Left cardiac atrium (tissue), 4 donors: Measurements from ENCODE around the gene RP9. TPM values are rescaled to one million over a fixed set of nuclear protein-coding genes. Genes with fewer than 3 reads are reported as not detected.
"Not testable (repeated sequence)": the region's sequence is repeated elsewhere in the genome, so short reads cannot be mapped to it uniquely, and the experiment has no call there.

Experiments used
- ATAC-seq, 2 donors: fragments of 200-7000 bp; cut with Tn5 transposase; one replicate each; pipeline ENCODE4 v1.9.1; 2020; ENCODE audit warnings: mild to moderate bottlenecking in 2 of 2, moderate library complexity in 2 of 2
- DNase-seq: peaks from one replicate; pipeline ENCODE4 v3.0.0-alpha.2; 2020
- intact Hi-C, 2 donors: fragments of 100-400 bp; cut with DNase I; formaldehyde crosslinking; loops; one replicate each; pipeline versions ENCODE4 v1.14.1 to v1.15.1; 2022 to 2023
- total RNA-seq, 2 donors: library from RNA; stranded (reverse); fragmentation: NEBNext Ultra II Directional; extraction: Animal tissue kit (Norgen Biotek cat#: 25700); gene quantifications; one replicate each; pipeline ENCODE4 v1.2.1, GENCODE V29; 2021
- donor health status: DM: no; HTN: yes; CAD: no.
- donor health status: DM: no; HTN: yes; CAD: no; lungs with severe emphysema.
- donor health status: DM: yes; HTN: yes; CAD: no.
- donor health status: Dilated cardiomyopathy.

The RP9 gene
- total RNA-seq, 2 donors from 2014 or later, result 15.2 to 16.6 TPM

DNA sequence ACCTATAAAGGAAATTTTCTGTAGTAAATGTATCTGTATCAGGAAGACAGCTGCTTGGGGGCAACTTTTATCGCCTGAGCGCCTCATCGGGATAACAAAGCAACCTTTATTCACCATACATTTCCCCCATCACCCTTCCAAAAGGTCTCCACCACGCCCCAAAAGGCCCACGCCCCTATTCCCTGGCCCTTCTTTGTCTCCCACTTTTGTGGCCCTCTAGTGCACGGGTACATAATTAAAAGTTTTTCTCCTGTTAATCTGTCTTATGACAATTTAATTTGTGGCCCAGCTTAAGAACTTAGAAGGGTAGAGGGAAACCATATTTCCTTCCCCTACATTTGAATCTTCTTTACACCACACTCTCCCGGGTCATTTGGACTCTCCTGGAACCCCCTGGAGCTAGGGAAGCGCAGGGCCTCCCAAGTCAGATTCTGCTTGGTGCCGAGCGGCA is 625 bp downstream of the RP9 start:
- peak in 1 of 2 donors; percentile 68 for ATAC-seq
- intact Hi-C loops, result loop anchor here in 1 of 2 donors (10.0 kb wide), 1 partner anchor 334 kb away; no protein-coding TSS in a partner anchor
- no peak for DNase-seq

DNA sequence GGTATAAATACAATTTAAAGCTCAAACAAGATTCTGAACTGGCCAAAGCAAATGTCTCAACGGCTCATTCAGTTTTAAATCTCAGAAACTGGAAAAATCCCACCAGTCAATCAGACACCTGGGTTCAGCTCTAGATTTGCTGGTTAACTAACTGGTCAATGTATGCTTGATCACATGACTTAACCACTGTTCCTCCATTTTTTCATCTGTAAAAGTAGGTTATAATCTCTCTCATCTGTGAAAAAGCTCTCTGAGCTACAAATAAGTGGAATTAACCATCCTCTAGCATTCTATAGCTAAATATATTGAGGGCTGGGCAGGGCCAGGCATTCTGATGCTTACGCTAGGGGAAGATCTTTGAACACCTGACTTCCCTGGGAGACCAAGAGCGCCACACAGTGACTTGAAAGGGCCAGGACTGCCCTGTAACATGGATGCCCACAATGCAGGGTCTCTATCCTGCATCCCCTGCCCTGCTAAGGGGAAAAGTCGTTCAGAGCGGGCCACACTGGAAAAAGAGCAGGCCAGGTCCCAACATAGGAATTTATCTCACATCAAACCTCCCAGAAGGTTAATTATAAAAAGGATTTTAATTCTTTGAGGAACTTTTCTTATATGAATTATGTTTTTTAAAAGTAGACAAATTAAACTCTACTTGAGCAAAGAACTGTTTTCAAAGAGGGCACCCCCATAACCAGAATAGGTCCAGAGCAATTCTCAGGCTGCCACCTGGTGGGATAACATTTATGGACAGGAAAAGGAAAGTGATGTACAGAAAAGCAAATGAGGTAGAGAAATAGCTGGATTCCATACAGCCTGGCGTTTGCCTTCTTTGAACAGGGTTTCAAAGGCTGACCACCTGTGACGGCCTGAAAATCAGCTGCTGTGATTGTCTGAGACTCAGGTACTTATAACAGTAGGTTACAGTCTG is 1.8 kb downstream of the RP9 start:
- intact Hi-C loops, result loop anchor here in 1 of 2 donors (10.0 kb wide), 1 partner anchor 333 kb away; no protein-coding TSS in a partner anchor
- DNase-seq (no peak), ATAC-seq (peak in 1 of 2 donors; percentile 17)

DNA sequence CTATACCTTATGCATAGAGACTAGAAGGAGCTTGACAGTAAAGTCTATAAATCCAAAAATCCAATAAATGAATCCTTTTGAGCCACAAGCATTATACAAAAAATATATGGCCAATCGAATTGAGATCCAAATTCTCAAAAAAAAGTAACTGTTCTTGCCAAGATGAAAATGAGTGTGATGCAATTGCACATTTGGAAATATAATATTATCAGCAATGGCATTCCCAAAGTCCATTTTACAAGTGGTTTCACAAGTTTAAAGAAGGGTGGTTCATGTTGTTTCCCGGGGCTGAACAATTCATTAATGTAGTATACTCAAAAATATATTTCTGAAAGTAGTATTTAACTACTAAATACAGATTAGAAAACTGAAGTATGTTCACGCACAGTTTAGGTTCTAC is 7.3 kb downstream of the RP9 start:
- DNase-seq (no peak), ATAC-seq (no peak)
- intact Hi-C loops, result loop anchor here in 1 of 2 donors (10.0 kb wide), 1 partner anchor 327 kb away; no protein-coding TSS in a partner anchor

DNA sequence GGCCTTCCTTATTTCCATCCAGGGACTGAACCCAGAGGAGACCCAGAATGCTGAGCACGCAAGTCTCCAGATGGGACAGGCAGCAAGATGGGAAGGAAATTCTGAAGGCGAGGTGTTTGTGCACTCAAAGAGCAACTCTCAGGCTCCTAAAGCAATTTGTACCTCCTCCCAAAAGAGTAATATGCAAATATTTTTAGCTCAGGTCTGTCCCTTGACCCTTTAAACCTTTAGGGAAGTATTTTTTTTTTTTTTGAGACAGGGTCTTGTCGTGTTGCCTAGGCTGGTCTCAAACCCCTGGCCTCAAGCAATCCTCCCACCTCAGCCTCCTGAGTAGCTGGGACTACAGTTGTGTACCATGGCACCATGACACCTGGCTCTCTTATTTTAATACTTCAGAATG is 8.4 kb downstream of the RP9 start:
- intact Hi-C loops, result loop anchor here in 1 of 2 donors (10.0 kb wide), 1 partner anchor 326 kb away; no protein-coding TSS in a partner anchor
- no peak for DNase-seq
- no peak for ATAC-seq

GRCh38 chr7:33099154-33099940 is 9.9 kb downstream of the RP9 start:
- ATAC-seq (peak; percentile 38 to 75), DNase-seq (no peak)
- intact Hi-C loops, result no loop called here

GRCh38 chr7:33094745-33095275 is 14.4 kb downstream of the RP9 start:
- DNase-seq, intact Hi-C loops, ATAC-seq: not testable (repeated sequence)

- intact Hi-C loops, result no loop called here
- no peak for DNase-seq
- ATAC-seq, result no peak
Measured at GRCh38 chr7:33093266-33093665, 15.9 kb downstream of the RP9 start.

DNA sequence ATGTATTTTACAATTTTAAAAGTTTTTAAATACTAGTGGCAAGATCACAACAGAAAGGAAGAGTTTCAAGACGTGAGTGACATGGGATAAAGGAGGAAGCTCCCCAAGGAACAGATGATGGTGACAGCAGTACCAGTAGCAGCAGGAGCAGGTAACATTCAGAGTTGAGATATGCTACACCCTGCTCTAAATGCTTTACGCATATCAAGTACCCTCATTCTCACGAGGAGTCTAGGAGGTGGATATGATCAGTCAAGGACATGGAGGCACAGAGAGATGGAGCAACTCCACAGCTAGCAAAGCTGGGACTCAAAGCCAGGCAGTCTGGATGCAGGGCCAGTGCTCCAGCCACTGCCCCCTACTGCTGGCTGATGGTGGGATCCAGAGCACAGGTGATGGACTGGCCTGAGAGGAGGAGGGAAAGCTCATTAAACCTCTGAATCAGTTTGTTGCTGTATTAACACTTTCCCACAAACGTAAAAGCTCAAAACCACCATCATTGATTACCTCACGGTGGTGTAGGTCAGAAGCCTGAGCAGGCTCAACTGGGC is 17.5 kb downstream of the RP9 start:
- intact Hi-C loops, result no loop called here
- ATAC-seq (no peak), DNase-seq (no peak)

GRCh38 chr7:33091111-33091531 is 18.1 kb downstream of the RP9 start:
- DNase-seq, result no peak
- ATAC-seq, result no peak
- intact Hi-C loops, result no loop called here

GRCh38 chr7:33089142-33089541 is 20.1 kb downstream of the RP9 start:
- no peak for ATAC-seq
- intact Hi-C loops, result no loop called here
- DNase-seq, result no peak

- DNase-seq (no peak), ATAC-seq (peak; percentile 62 to 68)
- intact Hi-C loops, result no loop called here
Measured at GRCh38 chr7:33087858-33088257, 21.3 kb downstream of the RP9 start.

DNA sequence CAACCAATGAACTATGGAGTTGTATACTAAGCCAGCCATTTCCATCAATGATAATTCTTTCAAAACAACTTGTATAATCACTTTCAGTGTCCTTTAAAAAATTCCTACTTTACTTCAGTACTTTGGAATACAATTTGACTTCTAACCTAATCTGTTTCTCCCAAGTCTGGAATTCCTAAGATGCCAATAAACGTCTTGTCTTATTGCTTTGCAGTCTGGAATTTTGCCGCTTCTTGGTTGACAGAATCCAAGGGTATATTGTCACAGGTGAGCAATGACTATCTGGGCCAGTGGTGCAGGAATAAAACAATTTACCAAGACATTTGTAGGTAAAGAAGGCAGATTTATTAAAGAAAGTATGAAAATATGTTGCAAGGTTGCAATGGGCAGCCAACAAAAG is 21.8 kb downstream of the RP9 start:
- ATAC-seq (no peak), DNase-seq (no peak)
- intact Hi-C loops, result no loop called here

GRCh38 chr7:33079763-33080690 is 29.2 kb downstream of the RP9 start:
- intact Hi-C loops, result no loop called here
- DNase-seq (no peak), ATAC-seq (no peak)

DNA sequence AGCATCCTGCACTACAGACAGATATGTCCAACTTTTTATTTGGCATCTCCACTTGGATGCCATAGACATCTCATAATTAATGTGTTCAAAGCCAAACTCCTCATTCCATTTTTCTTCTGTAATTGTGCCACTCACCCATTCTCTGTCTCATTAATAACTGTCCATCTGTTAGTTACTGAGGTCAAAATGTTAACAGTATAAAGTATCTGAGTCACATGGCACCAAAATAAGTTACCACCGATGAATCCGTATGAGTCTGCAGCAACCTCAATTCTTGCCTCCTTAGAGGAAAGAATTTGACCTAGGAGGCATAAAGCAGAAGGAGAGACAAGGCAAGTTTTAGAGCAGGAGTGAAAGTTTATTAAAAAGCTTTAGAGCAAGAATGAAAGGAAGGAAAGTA is 30.1 kb downstream of the RP9 start:
- intact Hi-C loops, result no loop called here
- ATAC-seq, result no peak

DNA sequence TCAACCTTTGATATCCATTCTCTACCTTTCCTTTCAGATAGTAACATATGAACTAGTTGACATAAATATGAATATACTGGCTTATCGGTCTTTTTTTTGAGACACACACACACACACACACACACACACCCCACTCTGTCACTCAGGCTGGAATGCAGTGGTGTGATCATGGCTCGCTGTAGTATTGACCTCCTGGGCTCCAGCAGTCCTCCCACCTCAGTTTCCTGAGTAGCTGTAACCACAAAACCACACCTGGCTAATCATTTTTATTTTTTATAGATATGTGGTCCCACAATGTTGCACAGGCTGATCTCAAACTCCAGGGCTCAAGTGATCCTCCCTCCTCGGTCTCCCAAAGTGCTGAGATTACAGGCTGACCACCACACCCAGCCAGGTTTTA is 32.5 kb downstream of the RP9 start:
- DNase-seq (no peak), ATAC-seq (no peak)
- intact Hi-C loops, result no loop called here

More for the DNA sequence above, 30.1 kb downstream of the RP9 start:
- no peak for DNase-seq

DNA sequence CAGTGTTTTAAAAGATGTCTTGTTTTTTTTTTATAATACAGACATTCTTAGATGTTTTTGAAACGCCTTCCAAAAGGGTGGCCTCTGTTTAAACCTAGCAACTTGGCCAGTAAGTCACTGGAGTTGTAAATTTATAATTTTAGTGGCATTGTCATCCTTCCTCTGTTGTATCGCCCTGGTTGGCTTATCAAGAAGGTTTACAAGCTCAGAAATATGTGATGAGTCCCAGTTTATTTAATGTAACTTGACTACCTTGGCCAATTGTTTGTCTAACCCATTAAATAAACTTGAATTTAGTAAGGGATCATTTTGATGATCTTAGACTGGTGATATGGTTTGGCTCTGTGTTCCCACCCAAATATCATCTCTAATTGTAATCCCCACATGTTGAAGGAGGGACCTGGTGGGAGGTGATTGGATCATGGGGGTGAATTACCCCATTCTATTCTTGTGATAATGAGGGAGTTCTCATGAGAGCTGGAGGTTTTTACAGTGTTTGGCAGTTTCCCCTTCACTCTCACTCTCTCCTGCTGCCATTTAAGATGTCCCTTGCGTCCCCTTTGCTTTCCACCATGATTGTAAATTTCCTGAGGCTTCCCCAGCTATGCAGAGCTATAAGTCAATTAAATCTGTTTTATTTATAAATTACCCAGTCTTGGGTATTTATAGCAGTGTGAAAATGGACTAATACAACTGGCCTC is 33.2 kb downstream of the RP9 start:
- DNase-seq (no peak), ATAC-seq (no peak)
- intact Hi-C loops, result no loop called here

- no peak for ATAC-seq
Measured at GRCh38 chr7:33073243-33073642, 36.0 kb downstream of the RP9 start.

DNA sequence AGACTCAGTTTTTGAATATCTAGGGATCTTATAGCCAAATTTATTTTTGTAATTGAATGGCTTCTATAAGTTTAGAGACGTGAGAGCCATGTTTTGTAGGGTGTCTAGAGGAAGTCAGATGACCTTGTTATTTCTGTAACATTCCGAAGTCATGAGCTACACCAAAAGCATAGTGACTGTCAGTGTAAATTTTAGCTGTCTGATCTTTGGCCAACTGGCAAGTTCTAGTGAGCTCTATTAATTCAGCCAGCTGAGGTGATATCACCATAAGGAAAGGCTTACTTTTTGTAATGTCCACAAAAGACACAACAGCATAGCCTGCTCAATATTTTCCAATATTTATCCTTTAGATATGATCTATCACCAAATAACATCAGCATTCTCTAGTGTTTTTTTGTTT is 36.7 kb downstream of the RP9 start:
- DNase-seq (no peak), ATAC-seq (peak; percentile 74 to 83)
- intact Hi-C loops, result no loop called here

More at GRCh38 chr7:33073243-33073642, 36.0 kb downstream of the RP9 start:
- no peak for DNase-seq
- intact Hi-C loops, result no loop called here
